IMR-90 (cell line): Measurements from ENCODE around the gene DOCK6. TPM values are rescaled to one million over a fixed set of nuclear protein-coding genes. Genes with fewer than 3 reads are reported as not detected.

Source experiments
- ATAC-seq: fragments of 200-7000 bp; cut with Tn5 transposase; 2 replicates; pipeline ENCODE4 v1.9.1; 2020; ENCODE audit warnings: low read depth, mild to moderate bottlenecking, moderate library complexity
- BruUV-seq: library from RNA; stranded (reverse); fragments of 400-500 nt; replicated peaks from 2 replicates; lab custom pipeline; 2021; lab: Mats Ljungman, UMichigan
- CTCF ChIA-PET: fragments of 300-600 bp; formaldehyde crosslinking; extraction: SDS; loops from one replicate; lab custom pipeline; 2021; ENCODE audit warnings: antibody characterized with exemption; lab: Yijun Ruan, JAX
- POLR2A ChIA-PET: fragments of 300-600 bp; sonication (Branson Sonifier 250); formaldehyde crosslinking; loops from one replicate; lab custom pipeline; 2022; ENCODE audit warnings: antibody characterized with exemption; ENCODE audit not compliant: unreplicated experiment; lab: Charles Lee
- DNase-seq: peaks from one replicate; pipeline ENCODE4 v3.0.0; 2013
- H2AFZ ChIP-seq: replicated peaks from 2 replicates; pipeline ENCODE3; 2013; ENCODE audit warnings: low read length, mild to moderate bottlenecking; ENCODE audit not compliant: poor library complexity
- H2AK5ac ChIP-seq: 2 replicates; pipeline ENCODE4 v1.6.1; 2013; ENCODE audit warnings: low read depth, low read length, inconsistent platforms
- H2AK9ac ChIP-seq: replicated peaks from 2 replicates; pipeline ENCODE3; 2013; ENCODE audit warnings: mild to moderate bottlenecking, low read depth, low read length, moderate library complexity; ENCODE audit not compliant: poor library complexity
- H2BK120ac ChIP-seq: 2 replicates; pipeline ENCODE4 v1.6.1; 2013; ENCODE audit warnings: low read depth, low read length, inconsistent platforms
- H2BK15ac ChIP-seq: 3 replicates; pipeline ENCODE4 v1.6.1; 2013; ENCODE audit warnings: low read depth, low read length, inconsistent platforms
- H2BK20ac ChIP-seq: 2 replicates; pipeline ENCODE4 v1.6.1; 2013; ENCODE audit warnings: low read depth, mild to moderate bottlenecking, inconsistent platforms, low read length, moderate library complexity
- H2BK5ac ChIP-seq: 2 replicates; pipeline ENCODE4 v1.6.1; 2013; ENCODE audit warnings: mild to moderate bottlenecking, low read depth, low read length, inconsistent platforms; ENCODE audit not compliant: poor library complexity, severe bottlenecking
- H3K14ac ChIP-seq: replicated peaks from 2 replicates; pipeline ENCODE4 v1.6.1; 2013; ENCODE audit warnings: low read depth, low read length, inconsistent platforms
- H3K18ac ChIP-seq: 2 replicates; pipeline ENCODE4 v1.6.1; 2013; ENCODE audit warnings: low read depth, low read length, control low read depth
- H3K23ac ChIP-seq: 2 replicates; pipeline ENCODE4 v1.6.1; 2013; ENCODE audit warnings: low read depth, low read length, inconsistent platforms
- H3K27ac ChIP-seq: 2 replicates; pipeline ENCODE4 v1.5.1; 2013; ENCODE audit warnings: mild to moderate bottlenecking, control low read depth, low read length; ENCODE audit not compliant: insufficient read depth
- H3K27me3 ChIP-seq: 2 replicates; pipeline ENCODE4 v1.6.1; 2013; ENCODE audit warnings: low read length; ENCODE audit not compliant: control insufficient read depth, insufficient read depth
- H3K36me3 ChIP-seq: 2 replicates; pipeline ENCODE4 v1.6.1; 2013; ENCODE audit warnings: low read length, mixed read lengths; ENCODE audit not compliant: control insufficient read depth, insufficient read depth
- H3K4ac ChIP-seq: 2 replicates; pipeline ENCODE4 v1.6.1; 2013; ENCODE audit warnings: low read depth, low read length, inconsistent platforms
- H3K4me1 ChIP-seq: 2 replicates; pipeline ENCODE4 v1.6.1; 2013; ENCODE audit warnings: low read length, mixed read lengths; ENCODE audit not compliant: control insufficient read depth, insufficient read depth
- H3K4me2 ChIP-seq: 2 replicates; pipeline ENCODE4 v1.6.1; 2013; ENCODE audit warnings: low read depth, mild to moderate bottlenecking, control low read depth, low read length, moderate library complexity
- H3K4me3 ChIP-seq: 2 replicates; pipeline ENCODE4 v1.5.1; 2013; ENCODE audit warnings: low read depth, mild to moderate bottlenecking, control low read depth, low read length, moderate library complexity; ENCODE audit not compliant: insufficient read depth
- H3K56ac ChIP-seq: 2 replicates; pipeline ENCODE4 v1.6.1; 2013; ENCODE audit warnings: low read length, inconsistent platforms; ENCODE audit not compliant: insufficient read depth; ENCODE audit errors: extremely low read depth
- H3K79me1 ChIP-seq, 2 experiments: 2 replicates each; pipeline ENCODE4 v1.6.1; 2013; ENCODE audit warnings: low read length in 2 of 2, inconsistent platforms in 1 of 2, low read depth in 1 of 2
- H3K9ac ChIP-seq: 2 replicates; pipeline ENCODE4 v1.6.1; 2013; ENCODE audit warnings: low read depth, low read length, control low read depth
- H3K9me1 ChIP-seq: 2 replicates; pipeline ENCODE4 v1.6.1; 2013; ENCODE audit warnings: low read length, inconsistent platforms; ENCODE audit not compliant: insufficient read depth
- H3K9me3 ChIP-seq: 2 replicates; pipeline ENCODE4 v1.6.1; 2013; ENCODE audit warnings: low read length; ENCODE audit not compliant: control insufficient read depth, insufficient read depth
- H4K20me1 ChIP-seq: 2 replicates; pipeline ENCODE4 v1.6.1; 2013; ENCODE audit warnings: low read length, inconsistent platforms; ENCODE audit not compliant: insufficient read depth
- H4K5ac ChIP-seq: 2 replicates; pipeline ENCODE4 v1.6.1; 2013; ENCODE audit warnings: mild to moderate bottlenecking, low read depth, low read length, control low read depth
- H4K8ac ChIP-seq, 2 experiments: 2 replicates each; pipeline ENCODE4 v1.6.1; 2013; ENCODE audit warnings: low read depth in 2 of 2, low read length in 2 of 2, control low read depth in 1 of 2, inconsistent platforms in 1 of 2
- H4K91ac ChIP-seq: 2 replicates; pipeline ENCODE4 v1.6.1; 2013; ENCODE audit warnings: low read depth, low read length, inconsistent platforms; ENCODE audit not compliant: insufficient read depth
- MXI1 ChIP-seq: IDR thresholded peaks from 2 replicates; pipeline ENCODE4 v1.6.1; 2012; ENCODE audit warnings: low read depth, mild to moderate bottlenecking, low read length, moderate library complexity, borderline replicate concordance
- RFX5 ChIP-seq: IDR thresholded peaks from 2 replicates; pipeline ENCODE4 v1.8.0; 2012; ENCODE audit warnings: low read depth, mild to moderate bottlenecking, low read length, moderate library complexity
- WGBS, 2 experiments: methylation state at CpG; one replicate each; pipeline versions ENCODE4 v1.1.5 to v1.1.7; 2013; ENCODE audit warnings: missing lambda C conversion rate in 2 of 2; ENCODE audit not compliant: insufficient read length in 1 of 2; ENCODE audit errors: extremely low coverage in 2 of 2; 5-methylcytosine and 5-hydroxymethylcytosine counted together
- dilution Hi-C: fragments of 300-500 bp; cut with HindIII; formaldehyde crosslinking; loops from one replicate; pipeline ENCODE4 v1.14.3; 2018; ENCODE audit warnings: low sequenced_read_pairs; ENCODE audit not compliant: unreplicated experiment
- in situ Hi-C: fragments of 300-500 bp; cut with MboI; formaldehyde crosslinking; loops from 3 replicates; pipeline ENCODE4 v1.14.3; 2019; ENCODE audit warnings: low sequenced_read_pairs, inconsistent platforms, mixed read lengths
- intact Hi-C: fragments of 100-400 bp; cut with micrococcal nuclease; formaldehyde crosslinking; loops from 2 replicates; pipeline ENCODE4 v1.10.0; 2022
- polyA plus RNA-seq, 3 experiments: library from polyadenylated mRNA; depleted of rRNA; stranded (reverse); fragments of >200 nt; gene quantifications; 2 replicates each; pipeline ENCODE4 v1.2.3, GENCODE V29; 2012; ENCODE audit warnings: low replicate concordance in 1 of 3
- total RNA-seq: library from RNA; depleted of rRNA; stranded (reverse); fragments of >200 nt; gene quantifications from 2 replicates; pipeline ENCODE4 v1.2.3, GENCODE V29; 2012

Gene DOCK6
- total and polyA plus RNA-seq, 2 of the 4 experiments (the other 2 are of a cell fraction), result 5.0 to 18.4 TPM

DNA sequence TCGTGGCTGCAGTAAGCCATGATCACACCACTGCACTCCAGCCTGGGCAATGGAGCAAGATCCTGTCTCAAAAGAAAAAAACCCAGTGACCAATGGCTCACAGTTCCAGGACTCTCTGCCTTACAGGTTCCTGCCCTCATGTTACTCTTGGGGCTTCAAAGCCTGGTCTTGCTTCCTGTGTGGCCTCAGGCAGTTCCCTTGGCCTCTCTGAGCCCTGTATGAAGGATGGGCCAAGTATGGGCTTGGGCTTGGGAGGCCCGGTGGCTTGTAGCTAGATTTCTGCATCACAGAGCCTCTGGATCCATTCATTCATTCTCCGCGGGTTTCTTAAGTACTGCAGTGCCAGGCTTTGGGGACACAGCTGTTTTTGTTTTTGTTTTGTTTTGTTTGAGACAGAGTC lies 32.9 kb upstream of the DOCK6 start:
- Histone ChIP-seq H3K4me1 (0 out of 2 replicates have a peak, but pooled peaks cover 1% of the 10 kb centered on the region), H2AFZ (no peak overlapping the region), H2BK5ac (no peak overlapping the region), H3K14ac (no peak overlapping the region), H2BK15ac (no peak overlapping the region), H3K56ac (no peak overlapping the region), H3K36me3 (no peaks in the 10 kb centered on the region), H2AK5ac (no peak overlapping the region), H3K4ac (no peak overlapping the region), H3K9me3 (no peaks in the 10 kb centered on the region), H3K4me2 (no peak overlapping the region), H3K27ac (no peak overlapping the region), H4K20me1 (no peaks in the 10 kb centered on the region), H3K9ac (no peak overlapping the region), H3K18ac (no peak overlapping the region), H2BK120ac (no peak overlapping the region), H3K23ac (no peak overlapping the region), H4K8ac (no peak overlapping the region), H2AK9ac (no peak overlapping the region), H3K9me1 (0 out of 2 replicates have a peak, but pooled peaks cover 3% of the 10 kb centered on the region), H3K4me3 (no peak overlapping the region), H2BK20ac (no peak overlapping the region), H3K79me1 (no peaks in the 10 kb centered on the region), H4K5ac (no peak overlapping the region), H3K27me3 (peaks cover 8% of the 10 kb centered on the region; the same call in 1 of the 2 replicates), H4K91ac (no peak overlapping the region)
- CTCF ChIA-PET, result interaction anchor here (0.5 kb wide), 1 partner anchor 40 kb away, joined by 3 read pairs; no protein-coding TSS in a partner anchor
- ATAC-seq (no peak), DNase-seq (no peak)
- dilution Hi-C loops (no loop called here), in situ Hi-C loops (loop anchor here (10.0 kb wide), 1 partner anchor 180 kb away; no protein-coding TSS in a partner anchor), intact Hi-C loops (loop anchor here (2.0 kb wide), 1 partner anchor 44 kb away; the partner anchor contains the start of gene RAB3D)
- POLR2A ChIA-PET, result no interaction called here
- BruUV-seq, result no TSS peak
- TF ChIP-seq RFX5, result no peak
- no peak for TF ChIP-seq MXI1
- 80% methylated on average over 1 of the region's 4 CpGs; no CpG with 5 or more reads in 1 of the 2 experiments for WGBS, 2 experiments
